IPS-11a (cell line): Measurements from ENCODE around the gene FXYD4.
"Not testable (repeated sequence)": the region's sequence is repeated elsewhere in the genome, so short reads cannot be mapped to it uniquely, and the experiment has no call there.

ENCODE experiments used
- H3K4me3 ChIP-seq: one replicate; pipeline ENCODE4 v1.5.1; 2013; ENCODE audit warnings: low read depth, low read length, control low read depth

FXYD4 gene

GRCh38 chr10:43410345-43410744 is 38.9 kb downstream of the FXYD4 start:
- no peak overlapping the region for H3K4me3 ChIP-seq

GRCh38 chr10:43411536-43411935 is 40.1 kb downstream of the FXYD4 start:
- H3K4me3 ChIP-seq, result no peak overlapping the region

- no peak overlapping the region for H3K4me3 ChIP-seq
These were observed 44.1 kb downstream of the FXYD4 start for GRCh38 chr10:43415544-43415943.

- H3K4me3 ChIP-seq, result no peak overlapping the region
These were observed 46.7 kb downstream of the FXYD4 start for GRCh38 chr10:43417950-43418768.

GRCh38 chr10:43419997-43420368 is 48.5 kb downstream of the FXYD4 start:
- H3K4me3 ChIP-seq, result no peak overlapping the region

- peak overlapping the region; percentile 21 for H3K4me3 ChIP-seq
These were observed 49.1 kb downstream of the FXYD4 start for GRCh38 chr10:43420369-43421200.

- H3K4me3 ChIP-seq, result peak overlapping the region; percentile 21
These were observed 49.7 kb downstream of the FXYD4 start for GRCh38 chr10:43421201-43421507.

GRCh38 chr10:43421519-43421918 is 50.1 kb downstream of the FXYD4 start:
- no peak overlapping the region for H3K4me3 ChIP-seq

- not testable (repeated sequence) for H3K4me3 ChIP-seq
These were observed 50.5 kb downstream of the FXYD4 start for GRCh38 chr10:43421944-43422343.

- H3K4me3 ChIP-seq, result no peak overlapping the region
These were observed 53.0 kb downstream of the FXYD4 start for GRCh38 chr10:43424416-43424815.
